Measurements from ENCODE around the gene RNF14. TPM values are rescaled to one million over a fixed set of nuclear protein-coding genes. Genes with fewer than 3 reads are reported as not detected.

Gene RNF14
- total RNA-seq, 1 experiment from 2014 or later: 37.5 TPM

- TF ChIP-seq, protein P1, sequence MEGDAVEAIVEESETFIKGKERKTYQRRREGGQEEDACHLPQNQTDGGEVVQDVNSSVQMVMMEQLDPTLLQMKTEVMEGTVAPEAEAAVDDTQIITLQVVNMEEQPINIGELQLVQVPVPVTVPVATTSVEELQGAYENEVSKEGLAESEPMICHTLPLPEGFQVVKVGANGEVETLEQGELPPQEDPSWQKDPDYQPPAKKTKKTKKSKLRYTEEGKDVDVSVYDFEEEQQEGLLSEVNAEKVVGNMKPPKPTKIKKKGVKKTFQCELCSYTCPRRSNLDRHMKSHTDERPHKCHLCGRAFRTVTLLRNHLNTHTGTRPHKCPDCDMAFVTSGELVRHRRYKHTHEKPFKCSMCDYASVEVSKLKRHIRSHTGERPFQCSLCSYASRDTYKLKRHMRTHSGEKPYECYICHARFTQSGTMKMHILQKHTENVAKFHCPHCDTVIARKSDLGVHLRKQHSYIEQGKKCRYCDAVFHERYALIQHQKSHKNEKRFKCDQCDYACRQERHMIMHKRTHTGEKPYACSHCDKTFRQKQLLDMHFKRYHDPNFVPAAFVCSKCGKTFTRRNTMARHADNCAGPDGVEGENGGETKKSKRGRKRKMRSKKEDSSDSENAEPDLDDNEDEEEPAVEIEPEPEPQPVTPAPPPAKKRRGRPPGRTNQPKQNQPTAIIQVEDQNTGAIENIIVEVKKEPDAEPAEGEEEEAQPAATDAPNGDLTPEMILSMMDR (IDR thresholded peaks at IDR 0.05 in 2 of 3, conservative IDR thresholded peaks at IDR 0.05 in 1 of 3; ENCODE audit: borderline replicate concordance in 1 of 3, insufficient read depth in 1 of 3, low read depth in 2 of 3, low read length in 2 of 3): no peak
These were observed 5.2 kb upstream of the RNF14 start (continued) for GRCh38 chr5:141963701-141964100.

- Histone ChIP-seq H2AFZ (ENCODE audit: low read depth, low read length, poor library complexity, severe bottlenecking) (no peak overlapping the region), H3K4me2 (ENCODE audit: low read length) (no peak overlapping the region), H4K20me1 (ENCODE audit: insufficient read depth) (no peaks in the 10 kb centered on the region), H3K27me3 (ENCODE audit: insufficient read depth, low read length) (no peaks in the 10 kb centered on the region), H3K36me3 (ENCODE audit: control insufficient read depth in 1 of 2, insufficient read depth in 2 of 2, low read length in 2 of 2) (no peaks in the 10 kb centered on the region), H3K9me2 (ENCODE audit: insufficient read depth) (no peaks in the 10 kb centered on the region), H3K4me1 (ENCODE audit: control insufficient read depth in 1 of 2, insufficient read depth in 2 of 2, low read length in 2 of 2) (peaks cover 0 to 17% of the 10 kb centered on the region in 2 experiments; a peak in 3 of 4 replicates), H3K79me2 (ENCODE audit: insufficient read depth, low read length) (peaks cover 10% of the 10 kb centered on the region), H3K9ac (ENCODE audit: low read length) (no peak overlapping the region), H3K9me3 (ENCODE audit: control insufficient read depth in 1 of 2, insufficient read depth in 1 of 2, low read depth in 1 of 2, low read length in 2 of 2) (no peaks in the 10 kb centered on the region), H3K27ac (ENCODE audit: low read depth, low read length) (no peak overlapping the region), H3K4me3 (replicated peaks in 1 of 2; ENCODE audit: low read depth in 1 of 2, low read length in 2 of 2) (no peak overlapping the region)
- ATAC-seq: no peak
- TF ChIP-seq ZNF274 (IDR thresholded peaks at IDR 0.05; ENCODE audit: low read depth, low read length): no peak
- TF ChIP-seq, protein P2, sequence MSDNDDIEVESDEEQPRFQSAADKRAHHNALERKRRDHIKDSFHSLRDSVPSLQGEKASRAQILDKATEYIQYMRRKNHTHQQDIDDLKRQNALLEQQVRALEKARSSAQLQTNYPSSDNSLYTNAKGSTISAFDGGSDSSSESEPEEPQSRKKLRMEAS (IDR thresholded peaks at IDR 0.05): no peak
- no peak for TF ChIP-seq RAD21 (IDR thresholded peaks at IDR 0.05; ENCODE audit: low read depth)
- no peak for TF ChIP-seq YY1 (IDR thresholded peaks at IDR 0.05; ENCODE audit: extremely low read depth, insufficient replicate concordance, low read depth, low read length)
- TF ChIP-seq ATF3 (IDR thresholded peaks at IDR 0.05): no peak
- no peak for TF ChIP-seq JUND (IDR thresholded peaks at IDR 0.05)
- TF ChIP-seq SRF (IDR thresholded peaks at IDR 0.05; ENCODE audit: low read depth): no peak
- no peak for TF ChIP-seq REST (IDR thresholded peaks at IDR 0.05; ENCODE audit: low read depth)
- TF ChIP-seq FOSL1 (IDR thresholded peaks at IDR 0.05; ENCODE audit: low read depth): no peak
- TF ChIP-seq, protein P1 (IDR thresholded peaks at IDR 0.05 in 2 of 3, conservative IDR thresholded peaks at IDR 0.05 in 1 of 3; ENCODE audit: borderline replicate concordance in 1 of 3, insufficient read depth in 1 of 3, low read depth in 2 of 3, low read length in 2 of 3): no peak
- CTCF ChIA-PET: no interaction called here
- intact Hi-C loops (cut with micrococcal nuclease): no loop called here
- no peak for DNase-seq (ENCODE audit: low read depth, low spot score)
- no TSS peak for BruUV-seq (replicated peaks)
- RAD21 ChIA-PET (ENCODE audit: low non-redundant PET in 1 of 2, low total read pairs in 2 of 2, uncharacterized antibody in 2 of 2, unreplicated experiment in 2 of 2): no interaction called here
- POLR2A ChIA-PET: no interaction called here
These were observed 3.8 kb upstream of the RNF14 start for GRCh38 chr5:141965071-141965470.

Measured in HCT116 (cell line).